K562 (cell line): ENCODE data around the gene ITSN2. TPM values are rescaled to one million over a fixed set of nuclear protein-coding genes. Genes with fewer than 3 reads are reported as not detected.

Experiments
- AFF4 ChIP-seq: sonication (generic); formaldehyde crosslinking; IDR thresholded peaks from 2 replicates; pipeline ENCODE4 v1.8.0; 2023; ENCODE audit warnings: mild to moderate bottlenecking, missing genetic modification reagents
- BDP1 ChIP-seq: IDR thresholded peaks from 3 replicates; pipeline ENCODE4 v1.6.1; 2011; ENCODE audit not compliant: insufficient read length, insufficient read depth
- BRCA1 ChIP-seq, 2 experiments: fragments of 450-650 bp in 1 of 2; sonication (generic) in 1 of 2; formaldehyde crosslinking in 1 of 2; IDR thresholded peaks; 2 replicates each; pipeline versions ENCODE4 v1.5.0 to v1.6.1; 2017 to 2020; ENCODE audit warnings: mild to moderate bottlenecking in 1 of 2, missing genetic modification reagents in 1 of 2
- DIDO1 ChIP-seq: fragments of 450-650 bp; IDR thresholded peaks from 2 replicates; pipeline ENCODE4 v1.6.1; 2016; ENCODE audit warnings: low read depth, missing biosample characterization, missing genetic modification characterization
- ELF4 ChIP-seq: fragments of 450-650 bp; formaldehyde crosslinking; IDR thresholded peaks from 2 replicates; pipeline ENCODE4 v1.4.0; 2022; ENCODE audit warnings: missing genetic modification characterization
- ETV1 ChIP-seq: fragments of 450-650 bp; conservative IDR thresholded peaks from 2 replicates; pipeline ENCODE4 v1.6.1; 2016; ENCODE audit warnings: missing genetic modification characterization, control low read depth, low read depth, missing compliant biosample characterization
- GABPA ChIP-seq: fragments of 200-800 bp; sonication (Bioruptor generic); conservative IDR thresholded peaks from 2 replicates; pipeline ENCODE4 v1.6.1; 2016; ENCODE audit warnings: low read depth, missing genetic modification characterization, missing compliant biosample characterization
- NELFE ChIP-seq: IDR thresholded peaks from 2 replicates; pipeline ENCODE4 v1.6.1; 2011; ENCODE audit warnings: mild to moderate bottlenecking; ENCODE audit not compliant: insufficient read depth, insufficient read length
- RAD51 ChIP-seq: fragments of 450-650 bp; IDR thresholded peaks from 2 replicates; pipeline ENCODE4 v1.7.1; 2016; ENCODE audit warnings: low read depth, mild to moderate bottlenecking, borderline replicate concordance
- RBM34 ChIP-seq: fragments of 200-400 bp; formaldehyde crosslinking; IDR thresholded peaks from 2 replicates; pipeline ENCODE4 v1.6.1; 2018; ENCODE audit warnings: low read length, borderline replicate concordance; ENCODE audit not compliant: insufficient read depth
- RBM39 ChIP-seq: fragments of 200-400 bp; formaldehyde crosslinking; optimal IDR thresholded peaks from 2 replicates; pipeline ENCODE3; 2018; ENCODE audit warnings: low read depth, low read length
- ZNF232 ChIP-seq: sonication (generic); formaldehyde crosslinking; IDR thresholded peaks from 2 replicates; pipeline ENCODE4 v1.8.0; 2022; ENCODE audit warnings: mild to moderate bottlenecking, missing genetic modification reagents
- polyA plus RNA-seq, 8 experiments: library from polyadenylated mRNA; depleted of rRNA in 4 of 8; stranded (reverse) in 5 of 8; unstranded in 3 of 8; fragments of >200 nt; fragmentation: Nextera tagmentation in 2 of 8; fragmentation: Illumina TruSeq in 1 of 8; extraction: Ambion mirVana in 2 of 8; extraction: Trizol in 1 of 8; gene quantifications; 2 replicates each; pipeline versions ENCODE4 v1.2.1 to v1.2.3, GENCODE V29; 2011 to 2014; ENCODE audit warnings: inconsistent platforms in 1 of 8, missing spikeins in 1 of 8
- total RNA-seq, 7 experiments: library from RNA; depleted of rRNA in 6 of 7; stranded (reverse); fragments of >200 nt in 6 of 7; fragmentation: Illumina TruSeq in 2 of 7; extraction: Trizol in 2 of 7; gene quantifications; 2 replicates each; pipeline versions ENCODE4 v1.2.1 to v1.2.3, GENCODE V29; 2011 to 2021; ENCODE audit warnings: low replicate concordance in 1 of 7
- TF ChIP-seq, protein P1 (sequence below): fragments of 250-450 bp; sonication (Bioruptor Pico); IDR thresholded peaks from 2 replicates; pipeline ENCODE4 v1.8.0; 2021; ENCODE audit warnings: borderline replicate concordance, mild to moderate bottlenecking, moderate library complexity; ENCODE audit not compliant: poor library complexity, severe bottlenecking
- TF ChIP-seq, protein P2 (sequence below): fragments of 250-450 bp; sonication (Bioruptor Pico); IDR thresholded peaks from 2 replicates; pipeline ENCODE4 v1.5.0; 2021; ENCODE audit warnings: mild to moderate bottlenecking, borderline replicate concordance
- TF ChIP-seq, protein P3 (sequence below): fragments of 250-450 bp; sonication (Bioruptor Pico); IDR thresholded peaks from 2 replicates; pipeline ENCODE4 v1.6.1; 2021; ENCODE audit warnings: mild to moderate bottlenecking
- TF ChIP-seq, protein P4 (sequence below): IDR thresholded peaks from 2 replicates; pipeline ENCODE4 v1.6.1; 2012; ENCODE audit warnings: low read depth, low read length, improper control_type of control experiment, borderline replicate concordance
- TF ChIP-seq, protein P5 (sequence below): fragments of 450-650 bp; formaldehyde crosslinking; IDR thresholded peaks from 2 replicates; pipeline ENCODE4 v1.4.0; 2020; ENCODE audit warnings: mild to moderate bottlenecking, moderate library complexity

ITSN2 gene
- total and polyA plus RNA-seq, 9 of the 15 experiments (the other 6 are each of a cell fraction or from before 2014, with no cell fraction given), result 6.6 to 19.9 (median 15.2) TPM

DNA sequence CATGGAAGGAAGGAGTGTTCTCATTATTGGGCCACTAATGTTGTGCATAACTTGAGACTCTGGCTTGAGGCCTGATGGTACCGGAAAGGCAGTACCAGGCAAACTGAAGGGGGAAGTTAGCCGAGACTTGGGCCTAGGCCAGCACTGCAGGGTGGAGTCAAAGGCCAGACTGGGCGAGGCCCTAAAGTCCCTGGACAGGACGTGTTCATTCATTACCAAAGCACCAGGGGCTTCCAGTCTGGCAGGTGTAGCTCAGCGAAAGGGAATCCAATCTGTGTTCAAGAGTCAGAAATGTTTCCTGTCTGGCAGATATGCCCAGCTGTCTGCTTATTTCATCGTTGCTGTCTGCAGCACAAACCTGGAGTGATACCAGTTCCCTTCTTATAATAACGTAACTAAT, 4.7 kb upstream of the ITSN2 start (continued):
- TF ChIP-seq, protein P1, sequence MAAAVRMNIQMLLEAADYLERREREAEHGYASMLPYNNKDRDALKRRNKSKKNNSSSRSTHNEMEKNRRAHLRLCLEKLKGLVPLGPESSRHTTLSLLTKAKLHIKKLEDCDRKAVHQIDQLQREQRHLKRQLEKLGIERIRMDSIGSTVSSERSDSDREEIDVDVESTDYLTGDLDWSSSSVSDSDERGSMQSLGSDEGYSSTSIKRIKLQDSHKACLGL (CRISPR knock-in tag), result no peak
- TF ChIP-seq RBM39 (no peak), ZNF232 (CRISPR knock-in tag) (no peak), GABPA (tag) (0 out of 2 replicates have a peak, but pooled peaks have one; percentile 26), BDP1 (no peak), RAD51 (no peak), ETV1 (tag) (0 out of 2 replicates have a peak, but pooled peaks have one; percentile 5), DIDO1 (tag) (no peak), ELF4 (no peak), BRCA1 (IDR thresholded peaks at IDR 0.05) (no peak), BRCA1 (CRISPR knock-in tag; IDR thresholded peaks at IDR 0.05) (no peak), AFF4 (CRISPR knock-in tag) (no peak), RBM34 (no peak), NELFE (no peak)
- TF ChIP-seq, protein P2, sequence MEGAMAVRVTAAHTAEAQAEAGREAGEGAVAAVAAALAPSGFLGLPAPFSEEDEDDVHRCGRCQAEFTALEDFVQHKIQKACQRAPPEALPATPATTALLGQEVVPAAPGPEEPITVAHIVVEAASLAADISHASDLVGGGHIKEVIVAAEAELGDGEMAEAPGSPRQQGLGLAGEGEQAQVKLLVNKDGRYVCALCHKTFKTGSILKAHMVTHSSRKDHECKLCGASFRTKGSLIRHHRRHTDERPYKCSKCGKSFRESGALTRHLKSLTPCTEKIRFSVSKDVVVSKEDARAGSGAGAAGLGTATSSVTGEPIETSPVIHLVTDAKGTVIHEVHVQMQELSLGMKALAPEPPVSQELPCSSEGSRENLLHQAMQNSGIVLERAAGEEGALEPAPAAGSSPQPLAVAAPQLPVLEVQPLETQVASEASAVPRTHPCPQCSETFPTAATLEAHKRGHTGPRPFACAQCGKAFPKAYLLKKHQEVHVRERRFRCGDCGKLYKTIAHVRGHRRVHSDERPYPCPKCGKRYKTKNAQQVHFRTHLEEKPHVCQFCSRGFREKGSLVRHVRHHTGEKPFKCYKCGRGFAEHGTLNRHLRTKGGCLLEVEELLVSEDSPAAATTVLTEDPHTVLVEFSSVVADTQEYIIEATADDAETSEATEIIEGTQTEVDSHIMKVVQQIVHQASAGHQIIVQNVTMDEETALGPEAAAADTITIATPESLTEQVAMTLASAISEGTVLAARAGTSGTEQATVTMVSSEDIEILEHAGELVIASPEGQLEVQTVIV (CRISPR knock-in tag), result no peak
- TF ChIP-seq, protein P3, sequence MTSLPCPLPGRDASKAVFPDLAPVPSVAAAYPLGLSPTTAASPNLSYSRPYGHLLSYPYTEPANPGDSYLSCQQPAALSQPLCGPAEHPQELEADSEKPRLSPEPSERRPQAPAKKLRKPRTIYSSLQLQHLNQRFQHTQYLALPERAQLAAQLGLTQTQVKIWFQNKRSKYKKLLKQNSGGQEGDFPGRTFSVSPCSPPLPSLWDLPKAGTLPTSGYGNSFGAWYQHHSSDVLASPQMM (CRISPR knock-in tag), result no peak
- TF ChIP-seq, protein P4, sequence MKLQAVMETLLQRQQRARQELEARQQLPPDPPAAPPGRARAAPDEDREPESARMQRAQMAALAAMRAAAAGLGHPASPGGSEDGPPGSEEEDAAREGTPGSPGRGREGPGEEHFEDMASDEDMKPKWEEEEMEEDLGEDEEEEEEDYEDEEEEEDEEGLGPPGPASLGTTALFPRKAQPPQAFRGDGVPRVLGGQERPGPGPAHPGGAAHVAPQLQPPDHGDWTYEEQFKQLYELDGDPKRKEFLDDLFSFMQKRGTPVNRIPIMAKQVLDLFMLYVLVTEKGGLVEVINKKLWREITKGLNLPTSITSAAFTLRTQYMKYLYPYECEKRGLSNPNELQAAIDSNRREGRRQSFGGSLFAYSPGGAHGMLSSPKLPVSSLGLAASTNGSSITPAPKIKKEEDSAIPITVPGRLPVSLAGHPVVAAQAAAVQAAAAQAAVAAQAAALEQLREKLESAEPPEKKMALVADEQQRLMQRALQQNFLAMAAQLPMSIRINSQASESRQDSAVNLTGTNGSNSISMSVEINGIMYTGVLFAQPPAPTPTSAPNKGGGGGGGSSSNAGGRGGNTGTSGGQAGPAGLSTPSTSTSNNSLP, result no peak
- TF ChIP-seq, protein P5, sequence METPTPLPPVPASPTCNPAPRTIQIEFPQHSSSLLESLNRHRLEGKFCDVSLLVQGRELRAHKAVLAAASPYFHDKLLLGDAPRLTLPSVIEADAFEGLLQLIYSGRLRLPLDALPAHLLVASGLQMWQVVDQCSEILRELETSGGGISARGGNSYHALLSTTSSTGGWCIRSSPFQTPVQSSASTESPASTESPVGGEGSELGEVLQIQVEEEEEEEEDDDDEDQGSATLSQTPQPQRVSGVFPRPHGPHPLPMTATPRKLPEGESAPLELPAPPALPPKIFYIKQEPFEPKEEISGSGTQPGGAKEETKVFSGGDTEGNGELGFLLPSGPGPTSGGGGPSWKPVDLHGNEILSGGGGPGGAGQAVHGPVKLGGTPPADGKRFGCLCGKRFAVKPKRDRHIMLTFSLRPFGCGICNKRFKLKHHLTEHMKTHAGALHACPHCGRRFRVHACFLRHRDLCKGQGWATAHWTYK, result no peak
